Measurements from ENCODE around the gene SPATA9. TPM values are rescaled to one million over a fixed set of nuclear protein-coding genes. Genes with fewer than 3 reads are reported as not detected.

The SPATA9 gene
- total and polyA plus RNA-seq, 2 of the 13 experiments (the other 11 are each of a cell fraction or from before 2014, with no cell fraction given): not detected

DNA sequence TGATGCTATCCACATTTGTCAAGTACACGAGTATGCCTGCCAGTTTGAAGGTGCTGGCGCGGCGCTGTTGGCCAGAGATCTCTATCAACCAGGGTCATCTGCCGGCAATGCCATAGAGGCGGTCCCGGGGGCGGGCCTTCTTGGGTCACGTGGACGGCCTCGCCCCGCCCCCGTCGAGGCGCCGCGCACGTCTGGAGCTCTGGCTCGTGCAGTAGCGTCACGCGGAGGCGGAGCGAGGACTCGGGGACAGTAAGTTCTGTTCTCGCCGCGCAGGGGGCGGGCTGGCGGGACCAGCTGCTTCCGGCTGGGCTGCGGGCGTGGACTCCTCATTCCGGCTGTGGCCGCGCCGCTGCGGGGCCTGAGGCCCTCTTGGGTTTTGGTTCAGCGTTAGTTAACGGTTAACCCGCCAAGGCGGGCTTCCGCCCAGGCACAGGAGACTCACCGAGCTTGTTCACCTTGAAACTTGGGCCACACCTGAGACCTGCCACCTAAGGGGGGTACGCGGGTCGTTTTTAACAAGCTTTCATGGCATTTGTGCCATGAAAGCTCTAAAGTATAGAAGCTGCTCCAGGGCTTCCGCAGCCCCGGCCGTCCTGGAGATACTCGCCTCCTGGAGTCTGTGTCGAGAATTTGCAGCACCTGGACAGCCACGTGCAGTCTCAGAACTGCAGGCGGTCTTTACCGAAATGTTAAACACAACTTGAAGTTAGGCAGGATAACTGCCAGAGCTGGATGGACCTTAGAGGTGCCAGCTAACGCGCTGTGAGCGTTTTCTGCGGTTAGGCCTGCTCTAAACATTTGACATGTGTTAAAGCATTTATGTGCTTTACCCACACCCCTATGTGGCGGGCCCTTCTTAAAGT, 36.0 kb downstream of the SPATA9 start, which contains the start of gene RFESD (continued):
- TF ChIP-seq, protein P1, sequence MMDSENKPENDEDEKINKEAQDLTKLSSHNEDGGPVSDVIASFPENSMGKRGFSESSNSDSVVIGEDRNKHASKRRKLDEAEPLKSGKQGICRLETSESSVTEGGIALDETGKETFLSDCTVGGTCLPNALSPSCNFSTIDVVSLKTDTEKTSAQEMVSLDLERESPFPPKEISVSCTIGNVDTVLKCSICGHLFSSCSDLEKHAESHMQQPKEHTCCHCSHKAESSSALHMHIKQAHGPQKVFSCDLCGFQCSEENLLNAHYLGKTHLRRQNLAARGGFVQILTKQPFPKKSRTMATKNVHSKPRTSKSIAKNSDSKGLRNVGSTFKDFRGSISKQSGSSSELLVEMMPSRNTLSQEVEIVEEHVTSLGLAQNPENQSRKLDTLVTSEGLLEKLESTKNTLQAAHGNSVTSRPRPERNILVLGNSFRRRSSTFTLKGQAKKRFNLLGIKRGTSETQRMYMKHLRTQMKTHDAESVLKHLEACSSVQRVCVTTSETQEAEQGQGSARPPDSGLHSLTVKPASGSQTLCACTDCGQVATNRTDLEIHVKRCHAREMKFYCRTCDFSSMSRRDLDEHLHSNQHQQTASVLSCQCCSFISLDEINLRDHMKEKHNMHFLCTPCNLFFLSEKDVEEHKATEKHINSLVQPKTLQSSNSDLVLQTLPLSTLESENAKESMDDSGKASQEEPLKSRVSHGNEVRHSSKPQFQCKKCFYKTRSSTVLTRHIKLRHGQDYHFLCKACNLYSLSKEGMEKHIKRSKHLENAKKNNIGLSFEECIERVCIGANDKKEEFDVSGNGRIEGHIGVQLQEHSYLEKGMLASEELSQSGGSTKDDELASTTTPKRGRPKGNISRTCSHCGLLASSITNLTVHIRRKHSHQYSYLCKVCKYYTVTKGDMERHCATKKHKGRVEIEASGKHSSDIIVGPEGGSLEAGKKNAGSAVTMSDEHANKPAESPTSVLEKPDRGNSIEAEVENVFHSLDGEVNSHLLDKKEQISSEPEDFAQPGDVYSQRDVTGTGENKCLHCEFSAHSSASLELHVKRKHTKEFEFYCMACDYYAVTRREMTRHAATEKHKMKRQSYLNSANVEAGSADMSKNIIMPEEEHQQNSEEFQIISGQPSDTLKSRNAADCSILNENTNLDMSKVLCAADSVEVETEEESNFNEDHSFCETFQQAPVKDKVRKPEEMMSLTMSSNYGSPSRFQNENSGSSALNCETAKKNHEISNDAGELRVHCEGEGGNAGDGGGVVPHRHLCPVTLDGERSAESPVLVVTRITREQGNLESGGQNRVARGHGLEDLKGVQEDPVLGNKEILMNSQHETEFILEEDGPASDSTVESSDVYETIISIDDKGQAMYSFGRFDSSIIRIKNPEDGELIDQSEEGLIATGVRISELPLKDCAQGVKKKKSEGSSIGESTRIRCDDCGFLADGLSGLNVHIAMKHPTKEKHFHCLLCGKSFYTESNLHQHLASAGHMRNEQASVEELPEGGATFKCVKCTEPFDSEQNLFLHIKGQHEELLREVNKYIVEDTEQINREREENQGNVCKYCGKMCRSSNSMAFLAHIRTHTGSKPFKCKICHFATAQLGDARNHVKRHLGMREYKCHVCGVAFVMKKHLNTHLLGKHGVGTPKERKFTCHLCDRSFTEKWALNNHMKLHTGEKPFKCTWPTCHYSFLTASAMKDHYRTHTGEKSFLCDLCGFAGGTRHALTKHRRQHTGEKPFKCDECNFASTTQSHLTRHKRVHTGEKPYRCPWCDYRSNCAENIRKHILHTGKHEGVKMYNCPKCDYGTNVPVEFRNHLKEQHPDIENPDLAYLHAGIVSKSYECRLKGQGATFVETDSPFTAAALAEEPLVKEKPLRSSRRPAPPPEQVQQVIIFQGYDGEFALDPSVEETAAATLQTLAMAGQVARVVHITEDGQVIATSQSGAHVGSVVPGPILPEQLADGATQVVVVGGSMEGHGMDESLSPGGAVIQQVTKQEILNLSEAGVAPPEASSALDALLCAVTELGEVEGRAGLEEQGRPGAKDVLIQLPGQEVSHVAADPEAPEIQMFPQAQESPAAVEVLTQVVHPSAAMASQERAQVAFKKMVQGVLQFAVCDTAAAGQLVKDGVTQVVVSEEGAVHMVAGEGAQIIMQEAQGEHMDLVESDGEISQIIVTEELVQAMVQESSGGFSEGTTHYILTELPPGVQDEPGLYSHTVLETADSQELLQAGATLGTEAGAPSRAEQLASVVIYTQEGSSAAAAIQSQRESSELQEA (CRISPR knock-in tag; IDR thresholded peaks at IDR 0.05; ENCODE audit: not compliant biosample characterization): no peak
- TF ChIP-seq, protein P2, sequence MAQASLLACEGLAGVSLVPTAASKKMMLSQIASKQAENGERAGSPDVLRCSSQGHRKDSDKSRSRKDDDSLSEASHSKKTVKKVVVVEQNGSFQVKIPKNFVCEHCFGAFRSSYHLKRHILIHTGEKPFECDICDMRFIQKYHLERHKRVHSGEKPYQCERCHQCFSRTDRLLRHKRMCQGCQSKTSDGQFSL (CRISPR knock-in tag; IDR thresholded peaks at IDR 0.05): no peak
- TF ChIP-seq HOXA9 (CRISPR knock-in tag; IDR thresholded peaks at IDR 0.05; ENCODE audit: borderline replicate concordance) (no peak; the same call in 1 of the 2 replicates), SAP130 (CRISPR knock-in tag; IDR thresholded peaks at IDR 0.05; ENCODE audit: low read depth) (peak; percentile 95), ZBTB33 (CRISPR knock-in tag; IDR thresholded peaks at IDR 0.05) (peak; percentile 65; the same call in 1 of the 2 replicates), RARA (CRISPR knock-in tag; IDR thresholded peaks at IDR 0.05) (peak; percentile 66; the same call in 1 of the 2 replicates), ZSCAN25 (CRISPR knock-in tag; IDR thresholded peaks at IDR 0.05) (peak; percentile 92), ZBTB44 (CRISPR knock-in tag; IDR thresholded peaks at IDR 0.05) (peak; percentile 50; the same call in 1 of the 2 replicates)
- TF ChIP-seq, protein P3, sequence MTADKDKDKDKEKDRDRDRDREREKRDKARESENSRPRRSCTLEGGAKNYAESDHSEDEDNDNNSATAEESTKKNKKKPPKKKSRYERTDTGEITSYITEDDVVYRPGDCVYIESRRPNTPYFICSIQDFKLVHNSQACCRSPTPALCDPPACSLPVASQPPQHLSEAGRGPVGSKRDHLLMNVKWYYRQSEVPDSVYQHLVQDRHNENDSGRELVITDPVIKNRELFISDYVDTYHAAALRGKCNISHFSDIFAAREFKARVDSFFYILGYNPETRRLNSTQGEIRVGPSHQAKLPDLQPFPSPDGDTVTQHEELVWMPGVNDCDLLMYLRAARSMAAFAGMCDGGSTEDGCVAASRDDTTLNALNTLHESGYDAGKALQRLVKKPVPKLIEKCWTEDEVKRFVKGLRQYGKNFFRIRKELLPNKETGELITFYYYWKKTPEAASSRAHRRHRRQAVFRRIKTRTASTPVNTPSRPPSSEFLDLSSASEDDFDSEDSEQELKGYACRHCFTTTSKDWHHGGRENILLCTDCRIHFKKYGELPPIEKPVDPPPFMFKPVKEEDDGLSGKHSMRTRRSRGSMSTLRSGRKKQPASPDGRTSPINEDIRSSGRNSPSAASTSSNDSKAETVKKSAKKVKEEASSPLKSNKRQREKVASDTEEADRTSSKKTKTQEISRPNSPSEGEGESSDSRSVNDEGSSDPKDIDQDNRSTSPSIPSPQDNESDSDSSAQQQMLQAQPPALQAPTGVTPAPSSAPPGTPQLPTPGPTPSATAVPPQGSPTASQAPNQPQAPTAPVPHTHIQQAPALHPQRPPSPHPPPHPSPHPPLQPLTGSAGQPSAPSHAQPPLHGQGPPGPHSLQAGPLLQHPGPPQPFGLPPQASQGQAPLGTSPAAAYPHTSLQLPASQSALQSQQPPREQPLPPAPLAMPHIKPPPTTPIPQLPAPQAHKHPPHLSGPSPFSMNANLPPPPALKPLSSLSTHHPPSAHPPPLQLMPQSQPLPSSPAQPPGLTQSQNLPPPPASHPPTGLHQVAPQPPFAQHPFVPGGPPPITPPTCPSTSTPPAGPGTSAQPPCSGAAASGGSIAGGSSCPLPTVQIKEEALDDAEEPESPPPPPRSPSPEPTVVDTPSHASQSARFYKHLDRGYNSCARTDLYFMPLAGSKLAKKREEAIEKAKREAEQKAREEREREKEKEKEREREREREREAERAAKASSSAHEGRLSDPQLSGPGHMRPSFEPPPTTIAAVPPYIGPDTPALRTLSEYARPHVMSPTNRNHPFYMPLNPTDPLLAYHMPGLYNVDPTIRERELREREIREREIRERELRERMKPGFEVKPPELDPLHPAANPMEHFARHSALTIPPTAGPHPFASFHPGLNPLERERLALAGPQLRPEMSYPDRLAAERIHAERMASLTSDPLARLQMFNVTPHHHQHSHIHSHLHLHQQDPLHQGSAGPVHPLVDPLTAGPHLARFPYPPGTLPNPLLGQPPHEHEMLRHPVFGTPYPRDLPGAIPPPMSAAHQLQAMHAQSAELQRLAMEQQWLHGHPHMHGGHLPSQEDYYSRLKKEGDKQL (CRISPR knock-in tag; IDR thresholded peaks at IDR 0.05; ENCODE audit: low read depth): peak; percentile 27; the same call in 1 of the 2 replicates
